Kidney (tissue), 14 donors: Measurements from ENCODE around the gene KL. TPM values are rescaled to one million over a fixed set of nuclear protein-coding genes. Genes with fewer than 3 reads are reported as not detected.

Experiments
- DNase-seq, 5 donors: peaks; one replicate each; pipeline ENCODE4 v3.0.0-alpha.2; 2013 to 2020
- FAIRE-seq: peaks from 2 replicates; lab custom pipeline; 2012; peaks lifted over from hg19 to GRCh38; lab: Jason Lieb, UNC
- H3K27ac ChIP-seq, 2 donors: one replicate each; pipeline ENCODE4 v1.7.0; 2013; ENCODE audit warnings: low read depth in 2 of 2, low read length in 2 of 2, inconsistent platforms in 1 of 2
- H3K27me3 ChIP-seq: one replicate; pipeline ENCODE4 v1.7.1; 2013; ENCODE audit warnings: low read length, inconsistent platforms; ENCODE audit not compliant: control insufficient read depth, insufficient read depth
- H3K36me3 ChIP-seq, 3 donors: one replicate each; pipeline versions ENCODE4 v1.7.0 to v1.7.1; 2013; ENCODE audit warnings: low read length in 3 of 3, control low read depth in 1 of 3, inconsistent platforms in 1 of 3; ENCODE audit not compliant: insufficient read depth in 3 of 3, control insufficient read depth in 2 of 3
- H3K4me1 ChIP-seq, 3 donors: one replicate each; pipeline versions ENCODE4 v1.7.0 to v1.7.1; 2013; ENCODE audit warnings: low read length in 3 of 3, inconsistent platforms in 1 of 3, low read depth in 1 of 3; ENCODE audit not compliant: control insufficient read depth in 2 of 3, insufficient read depth in 2 of 3
- H3K4me3 ChIP-seq, 3 donors: one replicate each; pipeline versions ENCODE4 v1.7.0 to v1.8.1; 2013; ENCODE audit warnings: low read length in 3 of 3, control low read depth in 1 of 3, inconsistent platforms in 1 of 3
- H3K9ac ChIP-seq, 3 donors: one replicate each; pipeline versions ENCODE4 v1.7.0 to v1.7.1; 2013; ENCODE audit warnings: low read length in 3 of 3, control low read depth in 1 of 3, inconsistent platforms in 1 of 3
- H3K9me3 ChIP-seq, 3 donors: one replicate each; pipeline versions ENCODE4 v1.7.0 to v1.7.1; 2013; ENCODE audit warnings: low read length in 3 of 3, control low read depth in 1 of 3, inconsistent platforms in 1 of 3; ENCODE audit not compliant: control insufficient read depth in 2 of 3, insufficient read depth in 1 of 3
- CTCF ChIP-seq: IDR thresholded peaks from 3 replicates; pipeline ENCODE4 v1.5.1; 2012; ENCODE audit warnings: mild to moderate bottlenecking, moderate library complexity, borderline replicate concordance; ENCODE audit not compliant: insufficient read depth; ENCODE audit errors: extremely low read depth
- intact Hi-C: fragments of 100-400 bp; cut with DNase I; formaldehyde crosslinking; loops from one replicate; pipeline ENCODE4 v1.11.1; 2022
- polyA plus RNA-seq: library from polyadenylated mRNA; stranded (reverse); fragments of 350-450 nt; fragmentation: Illumina TruSeq; extraction: RNeasy Lipid Tissue Mini Kit (QIAGEN cat#74804); gene quantifications from one replicate; pipeline ENCODE4 v1.2.3, GENCODE V29; 2014; ENCODE audit warnings: low read depth, low replicate concordance; ENCODE audit not compliant: insufficient read depth
- total RNA-seq: library from RNA; stranded (reverse); fragmentation: NEBNext Ultra II Directional; extraction: Animal tissue kit (Norgen Biotek cat#: 25700); gene quantifications from one replicate; pipeline ENCODE4 v1.2.1, GENCODE V29; 2021
- donor health status: control.
- donor health status: control.
- donor health status: control.
- donor health status: control.
- donor health status: control.
- donor health status: DM: yes; HTN: yes; CAD: no.
- donor health status: Normal renal cell carcinoma (clear cell type).

The KL gene
- total and polyA plus RNA-seq, 2 donors from 2014 or later: 12.5 to 47.4 TPM

GRCh38 chr13:33018886-33019285 is 2.7 kb downstream of the KL start:
- peaks cover 0 to 12% (median 11%) of the 10 kb centered on the region in 3 donors for H3K4me1 ChIP-seq
- DNase-seq: no peak
- peak overlapping the region; percentile 36 to 96 for H3K27ac ChIP-seq
- intact Hi-C loops: no loop called here
- no peaks in the 10 kb centered on the region for H3K9me3 ChIP-seq
- FAIRE-seq: peak; percentile 77
- TF ChIP-seq CTCF: no peak
- peaks cover 3% of the 10 kb centered on the region for H3K27me3 ChIP-seq
- H3K9ac ChIP-seq: peak overlapping the region in 2 of 3 donors; percentile 77 to 84
- peaks cover 0 to under 1% (median 0%) of the 10 kb centered on the region in 3 donors for H3K36me3 ChIP-seq
- H3K4me3 ChIP-seq: peak overlapping the region in 2 of 3 donors; percentile 71 to 89

- H3K27me3 ChIP-seq: no peaks in the 10 kb centered on the region
Observed at GRCh38 chr13:33022986-33023385, 6.8 kb downstream of the KL start.

GRCh38 chr13:33025220-33025744 is 9.1 kb downstream of the KL start:
- Histone ChIP-seq H3K9me3 (no peaks in the 10 kb centered on the region), H3K4me1 (peaks cover 0 to 11% (median 5%) of the 10 kb centered on the region in 3 donors), H3K27ac (no peak overlapping the region), H3K4me3 (no peak overlapping the region), H3K36me3 (peaks cover 0 to 6% (median 0%) of the 10 kb centered on the region in 3 donors), H3K27me3 (no peaks in the 10 kb centered on the region), H3K9ac (no peak overlapping the region)
- no peak for TF ChIP-seq CTCF
- intact Hi-C loops: no loop called here
- FAIRE-seq (no peak), DNase-seq (no peak)

More at GRCh38 chr13:33022986-33023385, 6.8 kb downstream of the KL start:
- Histone ChIP-seq H3K4me3 (no peak overlapping the region), H3K36me3 (peaks cover 0 to 6% (median 0%) of the 10 kb centered on the region in 3 donors), H3K4me1 (peaks cover 0 to 9% (median 7%) of the 10 kb centered on the region in 3 donors), H3K27ac (no peak overlapping the region), H3K9me3 (no peaks in the 10 kb centered on the region), H3K9ac (no peak overlapping the region)
- intact Hi-C loops: no loop called here
- no peak for FAIRE-seq
- no peak for DNase-seq
- no peak for TF ChIP-seq CTCF
